ENCODE data around the gene TOLLIP.

GRCh38 chr11:1229471-1230120, 79.8 kb downstream of the TOLLIP start:
- TF ChIP-seq YY1 (IDR thresholded peaks at IDR 0.05; ENCODE audit: low read depth) (no peak), USF1 (IDR thresholded peaks at IDR 0.05) (no peak), RAD21 (IDR thresholded peaks at IDR 0.05; ENCODE audit: low read depth) (no peak), CREB1 (IDR thresholded peaks at IDR 0.05; ENCODE audit: low read depth) (no peak), MAX (IDR thresholded peaks at IDR 0.05) (no peak), REST (IDR thresholded peaks at IDR 0.05; ENCODE audit: low read depth) (no peak), EP300 (IDR thresholded peaks at IDR 0.05; ENCODE audit: borderline replicate concordance) (no peak), NFIC (IDR thresholded peaks at IDR 0.05) (no peak; the same call in 1 of the 2 replicates), EGR1 (IDR thresholded peaks at IDR 0.05) (no peak), CEBPB (IDR thresholded peaks at IDR 0.05) (no peak)

All from Ishikawa (cell line).